ENCODE results near the gene BEND3.

BEND3 gene

GRCh38 chr6:107068691-107069630, 46.4 kb downstream of the BEND3 start:
- no peak for TF ChIP-seq TAF1 (IDR thresholded peaks at IDR 0.05; ENCODE audit: borderline replicate concordance, insufficient read depth, low read length)
- no peak for TF ChIP-seq REST (IDR thresholded peaks at IDR 0.05; ENCODE audit: insufficient read depth in 1 of 2, low read depth in 2 of 2, low read length in 2 of 2)
- no peak for TF ChIP-seq POLR2AphosphoS5 (IDR thresholded peaks at IDR 0.05; ENCODE audit: low read depth, low read length)
- no peak for TF ChIP-seq FOXP2 (optimal IDR thresholded peaks at IDR 0.05; ENCODE audit: borderline replicate concordance, extremely low read depth, extremely low read length, insufficient read depth)
- TF ChIP-seq SIN3A (IDR thresholded peaks at IDR 0.05; ENCODE audit: borderline replicate concordance, insufficient read depth, low read length) = no peak

- TF ChIP-seq FOXP2 (optimal IDR thresholded peaks at IDR 0.05; ENCODE audit: borderline replicate concordance, extremely low read depth, extremely low read length, insufficient read depth) = no peak
- TF ChIP-seq SIN3A (IDR thresholded peaks at IDR 0.05; ENCODE audit: borderline replicate concordance, insufficient read depth, low read length) = no peak
Measured at GRCh38 chr6:107066697-107067659, 48.3 kb downstream of the BEND3 start.

GRCh38 chr6:107064579-107065065, 50.7 kb downstream of the BEND3 start:
- TF ChIP-seq REST (IDR thresholded peaks at IDR 0.05; ENCODE audit: insufficient read depth in 1 of 2, low read depth in 2 of 2, low read length in 2 of 2) (no peak), FOXP2 (optimal IDR thresholded peaks at IDR 0.05; ENCODE audit: borderline replicate concordance, extremely low read depth, extremely low read length, insufficient read depth) (no peak), TAF1 (IDR thresholded peaks at IDR 0.05; ENCODE audit: borderline replicate concordance, insufficient read depth, low read length) (no peak), POLR2AphosphoS5 (IDR thresholded peaks at IDR 0.05; ENCODE audit: low read depth, low read length) (no peak; the same call in 1 of the 2 replicates), SIN3A (IDR thresholded peaks at IDR 0.05; ENCODE audit: borderline replicate concordance, insufficient read depth, low read length) (peak; percentile 38; the same call in 1 of the 2 replicates)

- TF ChIP-seq POLR2AphosphoS5 (IDR thresholded peaks at IDR 0.05; ENCODE audit: low read depth, low read length) (no peak), SIN3A (IDR thresholded peaks at IDR 0.05; ENCODE audit: borderline replicate concordance, insufficient read depth, low read length) (no peak), REST (IDR thresholded peaks at IDR 0.05; ENCODE audit: insufficient read depth in 1 of 2, low read depth in 2 of 2, low read length in 2 of 2) (no peak), TAF1 (IDR thresholded peaks at IDR 0.05; ENCODE audit: borderline replicate concordance, insufficient read depth, low read length) (no peak)
Measured at GRCh38 chr6:107062691-107063090, 52.6 kb downstream of the BEND3 start.

Measured in PFSK-1 (cell line).